WTC11 (cell line): ENCODE data around the gene RABGGTA. TPM values are rescaled to one million over a fixed set of nuclear protein-coding genes. Genes with fewer than 3 reads are reported as not detected.

Source experiments
- ATAC-seq: fragments of 200-7000 bp; cut with Tn5 transposase; 2 replicates; pipeline ENCODE4 v1.10.0; 2021; ENCODE audit warnings: mild to moderate bottlenecking, moderate library complexity
- CTCF ChIA-PET: fragments of 300-600 bp; sonication (Branson Sonifier 250); formaldehyde crosslinking; loops from one replicate; lab custom pipeline; 2021; ENCODE audit warnings: antibody characterized with exemption; lab: Charles Lee
- POLR2A ChIA-PET: fragments of 350-600 bp; sonication (Branson Sonifier 250); formaldehyde crosslinking; loops from one replicate; lab custom pipeline; 2021; ENCODE audit warnings: antibody characterized with exemption; lab: Charles Lee
- DNase-seq: peaks from one replicate; pipeline ENCODE4 v3.0.0; 2021; ENCODE audit warnings: low spot score
- H3K27ac Mint-ChIP-seq: 2 replicates; pipeline ENCODE4 v1.8.0; 2021; ENCODE audit warnings: mixed read lengths
- H3K27me3 Mint-ChIP-seq: 2 replicates; pipeline ENCODE4 v1.8.0; 2021; ENCODE audit warnings: low read depth, mild to moderate bottlenecking, moderate library complexity, mixed read lengths
- H3K36me3 Mint-ChIP-seq: 2 replicates; pipeline ENCODE4 v1.8.0; 2021; ENCODE audit warnings: mixed read lengths
- H3K4me1 Mint-ChIP-seq: 2 replicates; pipeline ENCODE4 v1.8.0; 2022; ENCODE audit warnings: mixed read lengths
- H3K4me3 Mint-ChIP-seq: 2 replicates; pipeline ENCODE4 v1.8.0; 2021; ENCODE audit warnings: mild to moderate bottlenecking, moderate library complexity, mixed read lengths
- H3K9me3 Mint-ChIP-seq: 2 replicates; pipeline ENCODE4 v1.8.0; 2021; ENCODE audit warnings: mixed read lengths
- CBFB ChIP-seq: sonication (generic); formaldehyde crosslinking; IDR thresholded peaks from 2 replicates; pipeline ENCODE4 v1.8.1; 2022; ENCODE audit warnings: mild to moderate bottlenecking, low read depth, missing genetic modification reagents
- EMX1 ChIP-seq: fragments of 250-450 bp; sonication (Bioruptor Pico); IDR thresholded peaks from 2 replicates; pipeline ENCODE4 v1.8.0; 2021; ENCODE audit warnings: mild to moderate bottlenecking
- ESRRA ChIP-seq: sonication (generic); formaldehyde crosslinking; IDR thresholded peaks from 2 replicates; pipeline ENCODE4 v1.8.1; 2022; ENCODE audit warnings: mild to moderate bottlenecking, missing genetic modification reagents, borderline replicate concordance
- FOXP1 ChIP-seq: sonication (generic); formaldehyde crosslinking; IDR thresholded peaks from 2 replicates; pipeline ENCODE4 v1.8.0; 2022; ENCODE audit warnings: missing genetic modification reagents, mild to moderate bottlenecking, moderate library complexity, borderline replicate concordance
- HMGA2 ChIP-seq: fragments of 250-450 bp; sonication (Bioruptor Pico); IDR thresholded peaks from 2 replicates; pipeline ENCODE4 v1.4.0; 2021; ENCODE audit warnings: mild to moderate bottlenecking, moderate library complexity
- JAZF1 ChIP-seq: fragments of 250-450 bp; sonication (Bioruptor Pico); IDR thresholded peaks from 2 replicates; pipeline ENCODE4 v1.9.0; 2021; ENCODE audit warnings: moderate library complexity, mild to moderate bottlenecking, inconsistent platforms
- NFATC4 ChIP-seq: fragments of 250-450 bp; sonication (Bioruptor Pico); IDR thresholded peaks from 2 replicates; pipeline ENCODE4 v1.9.0; 2021; ENCODE audit warnings: mild to moderate bottlenecking
- NFE2L1 ChIP-seq: sonication (generic); formaldehyde crosslinking; IDR thresholded peaks from 2 replicates; pipeline ENCODE4 v1.8.1; 2023; ENCODE audit warnings: missing genetic modification reagents
- SMAD4 ChIP-seq: sonication (generic); formaldehyde crosslinking; IDR thresholded peaks from 2 replicates; pipeline ENCODE4 v1.8.0; 2022; ENCODE audit warnings: mild to moderate bottlenecking, missing genetic modification reagents
- ZNF219 ChIP-seq: sonication (generic); formaldehyde crosslinking; IDR thresholded peaks from 2 replicates; pipeline ENCODE4 v1.8.0; 2023; ENCODE audit warnings: missing genetic modification reagents, mild to moderate bottlenecking, borderline replicate concordance
- ZNF317 ChIP-seq: sonication (generic); formaldehyde crosslinking; IDR thresholded peaks from 2 replicates; pipeline ENCODE4 v1.8.1; 2023; ENCODE audit warnings: low read depth, mild to moderate bottlenecking, moderate library complexity, missing genetic modification reagents, borderline replicate concordance
- total RNA-seq: library from RNA; stranded (reverse); gene quantifications from 3 replicates; pipeline ENCODE4 v1.2.3, GENCODE V29; 2021
- TF ChIP-seq, protein P1 (sequence below): sonication (generic); formaldehyde crosslinking; IDR thresholded peaks from 2 replicates; pipeline ENCODE4 v1.8.1; 2023; ENCODE audit warnings: mild to moderate bottlenecking, missing genetic modification reagents
- TF ChIP-seq, protein P2 (sequence below): sonication (generic); formaldehyde crosslinking; IDR thresholded peaks from 2 replicates; pipeline ENCODE4 v1.8.0; 2023; ENCODE audit warnings: mild to moderate bottlenecking, missing genetic modification reagents
- TF ChIP-seq, protein P3 (sequence below): fragments of 250-450 bp; sonication (Bioruptor Pico); IDR thresholded peaks from 2 replicates; pipeline ENCODE4 v1.9.0; 2021; ENCODE audit warnings: moderate library complexity, mild to moderate bottlenecking, inconsistent platforms, borderline replicate concordance
- TF ChIP-seq, protein P4 (sequence below): sonication (generic); formaldehyde crosslinking; IDR thresholded peaks from 2 replicates; pipeline ENCODE4 v1.8.1; 2023; ENCODE audit warnings: mild to moderate bottlenecking, missing genetic modification reagents, borderline replicate concordance
- TF ChIP-seq, protein P5 (sequence below): sonication (generic); formaldehyde crosslinking; IDR thresholded peaks from 2 replicates; pipeline ENCODE4 v1.8.1; 2022; ENCODE audit warnings: mild to moderate bottlenecking, missing genetic modification reagents, moderate library complexity, borderline replicate concordance
- TF ChIP-seq, protein P6 (sequence below): sonication (generic); formaldehyde crosslinking; IDR thresholded peaks from 2 replicates; pipeline ENCODE4 v1.8.1; 2022; ENCODE audit warnings: mild to moderate bottlenecking, moderate library complexity, missing genetic modification reagents
- TF ChIP-seq, protein P7 (sequence below): sonication (generic); formaldehyde crosslinking; conservative IDR thresholded peaks from 2 replicates; pipeline ENCODE4 v1.8.1; 2022; ENCODE audit warnings: mild to moderate bottlenecking, missing genetic modification reagents

The RABGGTA gene
- total RNA-seq, 1 experiment from 2014 or later, result 27.1 TPM

DNA sequence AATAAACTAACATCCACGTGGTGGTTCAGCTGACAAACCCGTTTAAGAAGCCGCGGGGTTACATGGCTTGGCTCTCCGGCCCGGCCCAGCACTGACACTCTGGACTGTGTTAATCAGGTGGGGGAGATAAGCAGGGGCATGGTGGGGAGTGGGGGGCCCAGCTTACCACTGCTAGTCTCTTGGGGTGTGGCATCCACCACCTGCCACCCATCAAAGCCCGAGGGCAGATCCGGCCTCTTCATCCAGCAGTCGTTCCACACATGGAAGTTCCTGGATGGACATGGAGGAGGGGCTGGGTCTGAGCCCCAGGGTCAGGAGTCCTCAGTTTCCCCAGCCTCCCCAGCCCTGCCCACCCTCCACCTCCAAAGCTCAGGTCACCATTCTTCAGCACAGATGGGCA, 13.3 kb downstream of the RABGGTA start:
- Mint-ChIP-seq H3K9me3 (no peaks in the 10 kb centered on the region), H3K4me3 (no peak overlapping the region), H3K27me3 (no peaks in the 10 kb centered on the region; the same call in 1 of the 2 replicates), H3K36me3 (no peaks in the 10 kb centered on the region), H3K27ac (no peak overlapping the region), H3K4me1 (no peaks in the 10 kb centered on the region)
- ATAC-seq (no peak), DNase-seq (no peak)
- ChIA-PET CTCF (interaction anchor here (1.7 kb wide), 1 partner anchor 50 kb away, joined by 8 read pairs; the partner anchor contains the start of gene CIDEB), POLR2A (no interaction called here)
- TF ChIP-seq JAZF1 (CRISPR knock-in tag) (no peak), HMGA2 (CRISPR knock-in tag) (no peak), ZNF317 (CRISPR knock-in tag) (no peak), ZNF219 (CRISPR knock-in tag) (no peak)
- TF ChIP-seq, protein P1, sequence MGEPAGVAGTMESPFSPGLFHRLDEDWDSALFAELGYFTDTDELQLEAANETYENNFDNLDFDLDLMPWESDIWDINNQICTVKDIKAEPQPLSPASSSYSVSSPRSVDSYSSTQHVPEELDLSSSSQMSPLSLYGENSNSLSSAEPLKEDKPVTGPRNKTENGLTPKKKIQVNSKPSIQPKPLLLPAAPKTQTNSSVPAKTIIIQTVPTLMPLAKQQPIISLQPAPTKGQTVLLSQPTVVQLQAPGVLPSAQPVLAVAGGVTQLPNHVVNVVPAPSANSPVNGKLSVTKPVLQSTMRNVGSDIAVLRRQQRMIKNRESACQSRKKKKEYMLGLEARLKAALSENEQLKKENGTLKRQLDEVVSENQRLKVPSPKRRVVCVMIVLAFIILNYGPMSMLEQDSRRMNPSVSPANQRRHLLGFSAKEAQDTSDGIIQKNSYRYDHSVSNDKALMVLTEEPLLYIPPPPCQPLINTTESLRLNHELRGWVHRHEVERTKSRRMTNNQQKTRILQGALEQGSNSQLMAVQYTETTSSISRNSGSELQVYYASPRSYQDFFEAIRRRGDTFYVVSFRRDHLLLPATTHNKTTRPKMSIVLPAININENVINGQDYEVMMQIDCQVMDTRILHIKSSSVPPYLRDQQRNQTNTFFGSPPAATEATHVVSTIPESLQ (CRISPR knock-in tag), result no peak

DNA sequence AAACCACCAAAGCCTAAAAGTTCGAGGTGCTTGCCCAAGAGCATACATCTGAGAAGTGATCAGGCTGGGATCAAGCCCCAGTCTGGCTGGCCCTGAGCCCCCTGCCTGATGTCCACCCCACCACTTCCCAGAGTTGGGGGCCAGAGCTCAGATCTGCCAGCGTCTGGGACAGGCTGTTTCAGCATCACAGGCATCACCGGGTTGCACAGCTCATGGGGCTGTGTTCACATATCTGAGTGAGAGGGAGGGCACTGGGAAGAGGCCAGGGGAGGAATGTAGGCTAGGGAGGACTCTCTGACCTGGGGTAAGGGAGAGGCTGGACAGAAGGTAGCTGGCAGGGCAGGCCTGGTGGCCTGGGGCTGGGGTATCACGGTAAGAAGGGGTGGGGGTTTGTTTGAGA, 14.4 kb downstream of the RABGGTA start:
- no peak overlapping the region for H3K27ac Mint-ChIP-seq
- ATAC-seq (no peak), DNase-seq (no peak)
- no peak overlapping the region for H3K4me3 Mint-ChIP-seq
- H3K4me1 Mint-ChIP-seq, result no peaks in the 10 kb centered on the region
- TF ChIP-seq, protein P2, sequence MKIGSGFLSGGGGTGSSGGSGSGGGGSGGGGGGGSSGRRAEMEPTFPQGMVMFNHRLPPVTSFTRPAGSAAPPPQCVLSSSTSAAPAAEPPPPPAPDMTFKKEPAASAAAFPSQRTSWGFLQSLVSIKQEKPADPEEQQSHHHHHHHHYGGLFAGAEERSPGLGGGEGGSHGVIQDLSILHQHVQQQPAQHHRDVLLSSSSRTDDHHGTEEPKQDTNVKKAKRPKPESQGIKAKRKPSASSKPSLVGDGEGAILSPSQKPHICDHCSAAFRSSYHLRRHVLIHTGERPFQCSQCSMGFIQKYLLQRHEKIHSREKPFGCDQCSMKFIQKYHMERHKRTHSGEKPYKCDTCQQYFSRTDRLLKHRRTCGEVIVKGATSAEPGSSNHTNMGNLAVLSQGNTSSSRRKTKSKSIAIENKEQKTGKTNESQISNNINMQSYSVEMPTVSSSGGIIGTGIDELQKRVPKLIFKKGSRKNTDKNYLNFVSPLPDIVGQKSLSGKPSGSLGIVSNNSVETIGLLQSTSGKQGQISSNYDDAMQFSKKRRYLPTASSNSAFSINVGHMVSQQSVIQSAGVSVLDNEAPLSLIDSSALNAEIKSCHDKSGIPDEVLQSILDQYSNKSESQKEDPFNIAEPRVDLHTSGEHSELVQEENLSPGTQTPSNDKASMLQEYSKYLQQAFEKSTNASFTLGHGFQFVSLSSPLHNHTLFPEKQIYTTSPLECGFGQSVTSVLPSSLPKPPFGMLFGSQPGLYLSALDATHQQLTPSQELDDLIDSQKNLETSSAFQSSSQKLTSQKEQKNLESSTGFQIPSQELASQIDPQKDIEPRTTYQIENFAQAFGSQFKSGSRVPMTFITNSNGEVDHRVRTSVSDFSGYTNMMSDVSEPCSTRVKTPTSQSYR (CRISPR knock-in tag), result no peak
- TF ChIP-seq FOXP1 (no peak), CBFB (CRISPR knock-in tag) (no peak), SMAD4 (no peak), NFATC4 (CRISPR knock-in tag) (no peak), ZNF317 (CRISPR knock-in tag) (no peak), NFE2L1 (CRISPR knock-in tag) (no peak), EMX1 (no peak), ESRRA (CRISPR knock-in tag) (no peak)
- TF ChIP-seq, protein P3, sequence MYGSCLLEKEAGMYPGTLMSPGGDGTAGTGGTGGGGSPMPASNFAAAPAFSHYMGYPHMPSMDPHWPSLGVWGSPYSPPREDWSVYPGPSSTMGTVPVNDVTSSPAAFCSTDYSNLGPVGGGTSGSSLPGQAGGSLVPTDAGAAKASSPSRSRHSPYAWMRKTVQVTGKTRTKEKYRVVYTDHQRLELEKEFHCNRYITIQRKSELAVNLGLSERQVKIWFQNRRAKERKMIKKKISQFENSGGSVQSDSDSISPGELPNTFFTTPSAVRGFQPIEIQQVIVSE (CRISPR knock-in tag), result no peak
- TF ChIP-seq, protein P4, sequence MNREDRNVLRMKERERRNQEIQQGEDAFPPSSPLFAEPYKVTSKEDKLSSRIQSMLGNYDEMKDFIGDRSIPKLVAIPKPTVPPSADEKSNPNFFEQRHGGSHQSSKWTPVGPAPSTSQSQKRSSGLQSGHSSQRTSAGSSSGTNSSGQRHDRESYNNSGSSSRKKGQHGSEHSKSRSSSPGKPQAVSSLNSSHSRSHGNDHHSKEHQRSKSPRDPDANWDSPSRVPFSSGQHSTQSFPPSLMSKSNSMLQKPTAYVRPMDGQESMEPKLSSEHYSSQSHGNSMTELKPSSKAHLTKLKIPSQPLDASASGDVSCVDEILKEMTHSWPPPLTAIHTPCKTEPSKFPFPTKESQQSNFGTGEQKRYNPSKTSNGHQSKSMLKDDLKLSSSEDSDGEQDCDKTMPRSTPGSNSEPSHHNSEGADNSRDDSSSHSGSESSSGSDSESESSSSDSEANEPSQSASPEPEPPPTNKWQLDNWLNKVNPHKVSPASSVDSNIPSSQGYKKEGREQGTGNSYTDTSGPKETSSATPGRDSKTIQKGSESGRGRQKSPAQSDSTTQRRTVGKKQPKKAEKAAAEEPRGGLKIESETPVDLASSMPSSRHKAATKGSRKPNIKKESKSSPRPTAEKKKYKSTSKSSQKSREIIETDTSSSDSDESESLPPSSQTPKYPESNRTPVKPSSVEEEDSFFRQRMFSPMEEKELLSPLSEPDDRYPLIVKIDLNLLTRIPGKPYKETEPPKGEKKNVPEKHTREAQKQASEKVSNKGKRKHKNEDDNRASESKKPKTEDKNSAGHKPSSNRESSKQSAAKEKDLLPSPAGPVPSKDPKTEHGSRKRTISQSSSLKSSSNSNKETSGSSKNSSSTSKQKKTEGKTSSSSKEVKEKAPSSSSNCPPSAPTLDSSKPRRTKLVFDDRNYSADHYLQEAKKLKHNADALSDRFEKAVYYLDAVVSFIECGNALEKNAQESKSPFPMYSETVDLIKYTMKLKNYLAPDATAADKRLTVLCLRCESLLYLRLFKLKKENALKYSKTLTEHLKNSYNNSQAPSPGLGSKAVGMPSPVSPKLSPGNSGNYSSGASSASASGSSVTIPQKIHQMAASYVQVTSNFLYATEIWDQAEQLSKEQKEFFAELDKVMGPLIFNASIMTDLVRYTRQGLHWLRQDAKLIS, result no peak
- TF ChIP-seq, protein P5, sequence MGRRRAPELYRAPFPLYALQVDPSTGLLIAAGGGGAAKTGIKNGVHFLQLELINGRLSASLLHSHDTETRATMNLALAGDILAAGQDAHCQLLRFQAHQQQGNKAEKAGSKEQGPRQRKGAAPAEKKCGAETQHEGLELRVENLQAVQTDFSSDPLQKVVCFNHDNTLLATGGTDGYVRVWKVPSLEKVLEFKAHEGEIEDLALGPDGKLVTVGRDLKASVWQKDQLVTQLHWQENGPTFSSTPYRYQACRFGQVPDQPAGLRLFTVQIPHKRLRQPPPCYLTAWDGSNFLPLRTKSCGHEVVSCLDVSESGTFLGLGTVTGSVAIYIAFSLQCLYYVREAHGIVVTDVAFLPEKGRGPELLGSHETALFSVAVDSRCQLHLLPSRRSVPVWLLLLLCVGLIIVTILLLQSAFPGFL (CRISPR knock-in tag), result no peak
- TF ChIP-seq, protein P6, sequence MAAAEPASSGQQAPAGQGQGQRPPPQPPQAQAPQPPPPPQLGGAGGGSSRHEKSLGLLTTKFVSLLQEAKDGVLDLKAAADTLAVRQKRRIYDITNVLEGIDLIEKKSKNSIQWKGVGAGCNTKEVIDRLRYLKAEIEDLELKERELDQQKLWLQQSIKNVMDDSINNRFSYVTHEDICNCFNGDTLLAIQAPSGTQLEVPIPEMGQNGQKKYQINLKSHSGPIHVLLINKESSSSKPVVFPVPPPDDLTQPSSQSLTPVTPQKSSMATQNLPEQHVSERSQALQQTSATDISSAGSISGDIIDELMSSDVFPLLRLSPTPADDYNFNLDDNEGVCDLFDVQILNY (CRISPR knock-in tag), result no peak
- TF ChIP-seq, protein P7, sequence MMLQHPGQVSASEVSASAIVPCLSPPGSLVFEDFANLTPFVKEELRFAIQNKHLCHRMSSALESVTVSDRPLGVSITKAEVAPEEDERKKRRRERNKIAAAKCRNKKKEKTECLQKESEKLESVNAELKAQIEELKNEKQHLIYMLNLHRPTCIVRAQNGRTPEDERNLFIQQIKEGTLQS (CRISPR knock-in tag), result no peak
- ChIA-PET CTCF (interaction anchor here (1.7 kb wide), 1 partner anchor 51 kb away, joined by 8 read pairs; the partner anchor contains the start of gene CIDEB), POLR2A (no interaction called here)
- no peaks in the 10 kb centered on the region for H3K9me3 Mint-ChIP-seq
- no peaks in the 10 kb centered on the region for H3K36me3 Mint-ChIP-seq
- H3K27me3 Mint-ChIP-seq, result no peaks in the 10 kb centered on the region; the same call in 1 of the 2 replicates
